Measurements from ENCODE around the gene ST3GAL4.

DNA sequence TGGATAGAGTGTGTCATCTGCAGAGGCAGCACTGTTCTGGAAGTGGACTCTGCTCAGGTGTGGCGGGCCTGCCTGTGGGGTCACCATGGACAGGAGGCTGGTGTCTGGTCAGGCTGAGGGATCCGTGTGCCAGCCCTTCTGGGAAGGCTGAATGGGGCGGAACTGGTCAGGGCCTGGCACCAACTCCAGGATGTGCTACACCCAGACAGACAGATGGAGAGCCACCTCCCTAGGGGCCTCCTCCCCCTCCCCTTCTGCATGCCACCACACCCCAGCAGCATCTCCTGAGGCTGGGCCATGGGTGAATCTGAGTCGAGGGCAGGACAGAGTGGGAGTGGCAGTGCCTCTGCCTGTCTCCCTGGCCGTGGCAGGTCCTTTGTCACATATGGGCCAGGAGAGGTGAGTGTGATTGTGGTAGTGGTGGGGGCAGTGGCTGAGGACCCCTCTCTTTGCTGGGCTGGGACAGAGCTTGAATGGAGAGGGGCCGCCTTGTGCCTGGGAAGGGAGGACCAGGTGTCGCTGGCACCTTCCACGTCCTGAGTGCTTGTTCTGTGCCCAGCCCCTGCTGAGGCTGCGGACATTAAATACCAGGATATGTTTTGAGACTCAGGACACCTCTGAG is 29.1 kb downstream of the ST3GAL4 start:
- TF ChIP-seq EZH2phosphoT487 (IDR thresholded peaks at IDR 0.05; ENCODE audit: insufficient read depth, low read depth) (no peak), EZH2 (IDR thresholded peaks at IDR 0.05; ENCODE audit: insufficient read depth, poor library complexity, severe bottlenecking) (no peak)

All from GM23248 (cell line).